Thymus (tissue), 14 donors: Measurements from ENCODE around the gene BTRC. TPM values are rescaled to one million over a fixed set of nuclear protein-coding genes. Genes with fewer than 3 reads are reported as not detected.
A peak's percentile ranks its signal among the peaks of the same experiment; 100 is the strongest.

Experiments used
- DNase-seq, 9 donors: peaks; one replicate each; pipeline ENCODE4 v3.0.0-alpha.2; 2013; ENCODE audit warnings: low spot score in 9 of 9, low read depth in 6 of 9, missing footprints in 1 of 9
- H3K27ac ChIP-seq, 2 donors: one replicate each; pipeline ENCODE4 v1.5.1; 2013; ENCODE audit warnings: control low read depth in 1 of 2, low read depth in 1 of 2, low read length in 1 of 2, mild to moderate bottlenecking in 1 of 2, moderate library complexity in 1 of 2
- H3K27me3 ChIP-seq, 2 donors: one replicate each; pipeline ENCODE4 v1.5.1; 2013; ENCODE audit warnings: low read length in 1 of 2; ENCODE audit not compliant: control insufficient read depth in 2 of 2, insufficient read depth in 1 of 2
- H3K36me3 ChIP-seq, 2 donors: one replicate each; pipeline ENCODE4 v1.5.1; 2013; ENCODE audit warnings: low read length in 1 of 2, mild to moderate bottlenecking in 1 of 2, moderate library complexity in 1 of 2; ENCODE audit not compliant: control insufficient read depth in 2 of 2, insufficient read depth in 2 of 2
- H3K4me1 ChIP-seq, 2 donors: one replicate each; pipeline ENCODE4 v1.5.1; 2013; ENCODE audit warnings: low read length in 2 of 2; ENCODE audit not compliant: control insufficient read depth in 2 of 2, insufficient read depth in 2 of 2
- H3K4me3 ChIP-seq, 2 donors: one replicate each; pipeline ENCODE4 v1.5.1; 2013; ENCODE audit warnings: low read length in 2 of 2, control low read depth in 1 of 2, mild to moderate bottlenecking in 1 of 2
- H3K9me3 ChIP-seq, 2 donors: one replicate each; pipeline ENCODE4 v1.5.1; 2013; ENCODE audit warnings: low read length in 1 of 2, mild to moderate bottlenecking in 1 of 2; ENCODE audit not compliant: control insufficient read depth in 2 of 2, insufficient read depth in 1 of 2
- WGBS: extraction: QIAGEN DNeasy Blood & Tissue Kit; methylation state at CpG from one replicate; pipeline ENCODE4 v1.1.7; 2013; 5-methylcytosine and 5-hydroxymethylcytosine counted together
- long read RNA-seq, 10 donors: transcript quantifications; one replicate each; lab custom pipeline, GENCODE V29; 2026
- polyA plus RNA-seq: library from polyadenylated mRNA; stranded (reverse); fragments of 200-250 nt; gene quantifications from one replicate; pipeline ENCODE4 v1.2.3, GENCODE V29; 2013
- total RNA-seq: library from RNA; stranded (reverse); fragments of 120-200 nt; gene quantifications from one replicate; pipeline ENCODE4 v1.2.4, GENCODE V29; 2013
- donor health status: healthy.

BTRC gene
- total RNA-seq = 5.0 TPM
- 5.3 TPM for polyA plus RNA-seq
- long read RNA-seq, donor 1 = 0 reads
- long read RNA-seq, donor 2 = 0 reads
- long read RNA-seq, donor 3, full-length matches to known transcripts = 1 of 1 reads
- long read RNA-seq, donor 3, partial matches to known transcripts = 0 of 1 reads
- long read RNA-seq, donor 3, other reads (novel, unspliced or antisense) = 0 of 1 reads
- long read RNA-seq, donor 4, full-length matches to known transcripts = 4 of 4 reads
- long read RNA-seq, donor 4, partial matches to known transcripts = 0 of 4 reads
- long read RNA-seq, donor 4, other reads (novel, unspliced or antisense) = 0 of 4 reads
- long read RNA-seq, donor 5, full-length matches to known transcripts = 1 of 1 reads
- long read RNA-seq, donor 5, partial matches to known transcripts = 0 of 1 reads
- long read RNA-seq, donor 5, other reads (novel, unspliced or antisense) = 0 of 1 reads
- long read RNA-seq, donor 6, full-length matches to known transcripts = 2 of 2 reads
- long read RNA-seq, donor 6, partial matches to known transcripts = 0 of 2 reads
- long read RNA-seq, donor 6, other reads (novel, unspliced or antisense) = 0 of 2 reads
- long read RNA-seq, donor 7, full-length matches to known transcripts = 1 of 1 reads
- long read RNA-seq, donor 7, partial matches to known transcripts = 0 of 1 reads
- long read RNA-seq, donor 7, other reads (novel, unspliced or antisense) = 0 of 1 reads
- long read RNA-seq, donor 8 = 0 reads
- long read RNA-seq, donor 9, full-length matches to known transcripts = 2 of 2 reads
- long read RNA-seq, donor 9, partial matches to known transcripts = 0 of 2 reads
- long read RNA-seq, donor 9, other reads (novel, unspliced or antisense) = 0 of 2 reads
- long read RNA-seq, donor 10 = 0 reads

GRCh38 chr10:101353692-101354327 is at the start of gene BTRC:
Gene BTRC, plus strand, starts transcription at chr10:101354165. Its CDS starts 16 bp downstream, at chr10:101354181.
- peak; percentile 97 to 100 (median 99) for DNase-seq
- no peaks in the 10 kb centered on the region for H3K9me3 ChIP-seq
- H3K27me3 ChIP-seq = peaks cover 4 to 10% of the 10 kb centered on the region in 2 donors
- peaks cover 7 to 12% of the 10 kb centered on the region in 2 donors for H3K4me1 ChIP-seq
- peak within 1 kb of the TSS; percentile 77 to 99 for H3K4me3 ChIP-seq
- peak within 1 kb of the TSS; percentile 61 to 82 for H3K27ac ChIP-seq
- WGBS = under 1% methylated on average over 50 of the region's 50 CpGs
- H3K36me3 ChIP-seq = no peaks in the 10 kb centered on the region

- 99% methylated on average over 9 of the region's 9 CpGs for WGBS
- H3K4me1 ChIP-seq = peaks cover 0 to 3% of the 10 kb centered on the region in 2 donors
- H3K4me3 ChIP-seq = no peak overlapping the region
- H3K27ac ChIP-seq = no peak overlapping the region
- no peak for DNase-seq
- H3K27me3 ChIP-seq = peaks cover 6 to 72% of the 10 kb centered on the region in 2 donors
- H3K36me3 ChIP-seq = no peaks in the 10 kb centered on the region
- H3K9me3 ChIP-seq = no peaks in the 10 kb centered on the region
Measured at GRCh38 chr10:101304316-101304715, 49.6 kb upstream of the BTRC start.

DNA sequence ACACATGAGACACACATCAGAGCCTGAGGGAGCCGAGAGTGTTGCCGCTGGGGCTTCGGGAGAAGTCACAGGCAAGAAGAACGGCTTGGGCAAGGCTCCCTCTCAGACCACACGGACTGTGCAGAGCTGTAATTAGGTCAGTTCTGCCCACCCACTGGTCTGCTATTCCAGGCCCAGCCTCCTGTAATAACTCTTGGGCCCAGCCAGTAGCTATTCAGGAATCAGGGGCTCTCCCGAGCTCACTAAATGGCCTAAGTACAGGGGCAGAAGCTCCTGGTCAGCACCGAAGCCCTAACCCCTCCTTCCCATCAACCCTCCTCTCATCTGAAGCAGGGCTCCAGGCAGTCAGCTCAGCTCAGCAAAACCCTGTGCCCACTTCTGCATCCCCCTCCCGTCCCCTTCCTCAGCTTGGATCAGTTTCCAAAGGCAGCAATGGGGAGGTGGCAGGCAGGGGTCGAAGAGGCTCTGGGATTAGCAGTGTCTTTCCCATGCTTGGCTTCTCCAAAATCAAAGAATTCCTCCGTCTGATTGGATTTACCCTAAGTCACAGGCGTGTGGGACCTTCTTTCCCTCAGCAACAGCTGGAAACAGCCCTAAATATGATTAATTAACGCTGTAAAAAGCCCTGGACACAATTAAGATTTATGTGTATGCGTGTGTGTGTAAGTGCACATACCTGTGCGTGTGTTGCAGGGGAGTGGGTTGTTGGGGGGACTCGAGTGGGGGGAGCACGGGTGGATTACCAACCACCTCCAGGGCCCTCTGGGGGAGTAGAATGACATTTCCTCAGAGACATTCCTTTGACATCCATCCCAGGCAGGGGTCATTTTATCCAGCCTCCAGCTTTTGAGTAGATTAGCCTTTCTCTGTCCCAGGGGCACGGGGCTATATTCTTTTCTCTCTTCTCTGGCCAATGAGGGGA is 48.4 kb upstream of the BTRC start:
- DNase-seq = no peak
- H3K27me3 ChIP-seq = peaks cover 15 to 78% of the 10 kb centered on the region in 2 donors
- H3K27ac ChIP-seq = no peak overlapping the region
- no peaks in the 10 kb centered on the region for H3K36me3 ChIP-seq
- H3K9me3 ChIP-seq = no peaks in the 10 kb centered on the region
- H3K4me1 ChIP-seq = peaks cover 0 to 3% of the 10 kb centered on the region in 2 donors
- WGBS = 88% methylated on average over 17 of the region's 17 CpGs
- H3K4me3 ChIP-seq = no peak overlapping the region

DNA sequence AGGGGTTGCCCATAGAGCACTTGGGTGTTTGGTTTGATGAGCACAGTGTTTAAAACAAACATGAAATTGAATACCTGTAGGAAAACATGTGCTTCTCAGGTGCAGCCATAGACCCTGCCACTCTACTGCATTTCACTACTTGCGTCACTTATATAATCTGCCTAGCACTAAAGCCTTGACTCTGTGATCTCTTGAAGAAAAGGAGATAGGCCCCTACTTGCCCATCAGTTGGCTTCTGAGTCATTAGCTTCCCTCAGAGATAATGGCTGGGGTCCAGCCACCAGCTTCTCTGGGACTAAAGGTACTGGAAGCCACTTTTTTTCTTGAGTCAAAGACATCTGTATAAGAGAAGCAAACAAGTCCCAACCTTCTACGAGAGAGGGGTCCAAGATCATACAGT is 45.9 kb upstream of the BTRC start:
- Histone ChIP-seq H3K4me3 (no peak overlapping the region), H3K36me3 (no peaks in the 10 kb centered on the region), H3K9me3 (no peaks in the 10 kb centered on the region), H3K4me1 (peaks cover 0 to 3% of the 10 kb centered on the region in 2 donors), H3K27ac (no peak overlapping the region), H3K27me3 (peaks cover 25 to 93% of the 10 kb centered on the region in 2 donors)
- 95% methylated on average over 2 of the region's 2 CpGs for WGBS
- DNase-seq = no peak

DNA sequence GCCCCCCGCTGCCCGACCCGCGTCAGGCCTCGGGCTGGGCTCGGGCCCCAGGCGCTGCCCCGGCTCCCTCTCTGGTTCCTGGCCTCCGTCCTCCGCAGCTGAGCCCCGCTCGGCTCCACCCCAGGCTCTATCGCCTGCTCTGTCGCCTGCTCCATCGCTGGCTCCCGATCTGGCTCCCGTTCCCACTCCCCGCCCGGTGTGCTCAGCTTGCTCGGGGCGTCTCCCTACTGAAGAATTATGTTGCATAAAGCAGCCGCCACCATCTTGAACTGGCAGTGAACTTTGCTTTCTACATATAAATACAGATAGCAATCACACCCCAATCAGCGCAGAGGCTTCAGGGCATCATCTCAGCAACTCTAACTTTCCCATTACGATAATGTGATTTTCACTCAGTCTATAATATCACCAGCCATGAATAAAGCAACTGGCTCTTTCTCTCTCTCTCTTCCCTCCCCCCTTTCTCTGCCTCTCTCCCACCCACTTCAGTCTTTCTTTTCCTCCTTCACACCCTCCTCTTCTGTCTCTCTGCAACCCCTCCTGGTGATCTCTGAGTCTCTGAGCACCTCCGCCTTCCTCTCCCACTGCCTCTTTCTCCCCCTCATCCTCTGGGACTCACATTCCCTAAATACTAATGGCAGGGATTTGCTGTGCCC is 43.3 kb upstream of the BTRC start:
- H3K9me3 ChIP-seq = no peaks in the 10 kb centered on the region

GRCh38 chr10:101311185-101312066 is 42.5 kb upstream of the BTRC start:
- DNase-seq = no peak
- WGBS = 37% methylated on average over 15 of the region's 15 CpGs
- Histone ChIP-seq H3K9me3 (no peaks in the 10 kb centered on the region), H3K36me3 (no peaks in the 10 kb centered on the region), H3K27me3 (peaks cover 23 to 66% of the 10 kb centered on the region in 2 donors), H3K4me1 (peaks cover 0 to 3% of the 10 kb centered on the region in 2 donors), H3K4me3 (no peak overlapping the region), H3K27ac (no peak overlapping the region)

More for the DNA sequence above, 43.3 kb upstream of the BTRC start:
- Histone ChIP-seq H3K27me3 (peaks cover 23 to 73% of the 10 kb centered on the region in 2 donors), H3K4me3 (no peak overlapping the region), H3K36me3 (no peaks in the 10 kb centered on the region), H3K4me1 (peaks cover 0 to 3% of the 10 kb centered on the region in 2 donors), H3K27ac (no peak overlapping the region)
- DNase-seq = no peak
- 14% methylated on average over 25 of the region's 25 CpGs for WGBS

DNA sequence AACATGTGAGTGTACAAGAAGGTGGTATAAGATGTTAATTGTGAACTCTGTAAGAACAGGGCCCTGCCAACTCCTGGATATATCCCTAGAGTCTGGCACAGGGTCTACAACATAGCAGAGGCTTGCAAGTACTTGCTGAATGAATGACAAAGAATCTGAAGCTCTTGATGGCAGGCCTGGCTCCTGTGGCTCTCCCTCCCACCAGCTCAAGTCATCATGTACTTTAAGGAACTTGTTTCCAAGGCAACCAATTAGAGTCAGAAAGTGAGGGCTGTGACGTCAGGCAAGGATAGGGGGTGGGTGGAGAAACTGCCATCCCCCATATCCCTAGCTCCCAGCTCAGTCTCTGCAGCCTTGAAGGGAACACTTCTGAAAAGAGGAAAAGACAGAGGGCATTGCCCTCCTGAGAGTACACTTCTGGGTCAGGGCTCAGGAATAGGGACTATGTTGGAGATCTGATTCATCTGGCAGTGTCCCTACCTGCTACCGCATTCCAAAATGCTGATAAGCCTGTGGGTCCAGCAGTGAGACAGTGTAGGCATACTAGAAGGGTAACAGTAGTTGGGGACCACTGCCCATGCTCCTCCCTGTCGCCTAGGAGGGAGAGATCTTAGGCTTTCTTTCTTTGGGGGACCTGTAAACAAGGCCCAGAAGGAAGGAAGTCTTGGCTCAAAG is 34.6 kb upstream of the BTRC start:
- WGBS = 84% methylated on average over 3 of the region's 3 CpGs
- Histone ChIP-seq H3K4me3 (no peak overlapping the region), H3K9me3 (no peaks in the 10 kb centered on the region), H3K27ac (no peak overlapping the region), H3K27me3 (peaks cover 0 to 14% of the 10 kb centered on the region in 2 donors), H3K4me1 (no peaks in the 10 kb centered on the region), H3K36me3 (no peaks in the 10 kb centered on the region)
- no peak for DNase-seq
